K562 (cell line): ENCODE results near the gene TBC1D2. TPM values are rescaled to one million over a fixed set of nuclear protein-coding genes. Genes with fewer than 3 reads are reported as not detected.

Experiments
- ATAC-seq: fragments of 200-7000 bp; cut with Tn5 transposase; 3 replicates; pipeline ENCODE4 v1.9.1; 2020; ENCODE audit warnings: moderate library complexity
- BruUV-seq: library from RNA; stranded (reverse); fragments of 400-500 nt; replicated peaks from 2 replicates; lab custom pipeline; 2021; lab: Mats Ljungman, UMichigan
- CTCF ChIA-PET: fragments of 300-600 bp; formaldehyde crosslinking; extraction: SDS; loops from one replicate; lab custom pipeline; 2021; ENCODE audit warnings: low intra/inter-chr PET ratio; lab: Yijun Ruan, JAX
- POLR2A ChIA-PET: fragments of 300-600, 350-650 bp; sonication (Branson Sonifier 250); formaldehyde crosslinking; extraction: SDS; loops from one replicate; lab custom pipeline; 2021; ENCODE audit warnings: antibody characterized with exemption, inconsistent platforms; lab: Yijun Ruan, JAX
- DNase-seq, 4 experiments: peaks; one replicate each; pipeline versions ENCODE4 v3.0.0 to v3.0.0-alpha.2; 2011 to 2018; ENCODE audit warnings: low spot score in 3 of 4, mixed read lengths in 3 of 4; ENCODE audit errors: extremely low read depth in 1 of 4
- FAIRE-seq: peaks from 2 replicates; lab custom pipeline; 2011; peaks lifted over from hg19 to GRCh38; lab: Jason Lieb, UNC
- H2AFZ ChIP-seq: 2 replicates; pipeline ENCODE4 v1.6.0; 2011; ENCODE audit warnings: low read depth, low read length, control low read depth, inconsistent platforms
- H3K27ac ChIP-seq: fragments of 200-600 bp; 3 replicates; pipeline ENCODE4 v1.8.0; 2011; ENCODE audit warnings: low read depth, mild to moderate bottlenecking, control low read depth, inconsistent platforms, low read length, moderate library complexity, mixed read lengths; ENCODE audit errors: extremely low read depth
- H3K27me3 ChIP-seq, 2 experiments: fragments of 300-600 bp in 1 of 2; 2 replicates in 1 of 2; 3 replicates in 1 of 2; pipeline versions ENCODE4 v1.6.0 to v1.8.0; 2011; ENCODE audit warnings: inconsistent platforms in 2 of 2, low read length in 2 of 2, mild to moderate bottlenecking in 1 of 2, mixed read lengths in 1 of 2, moderate library complexity in 1 of 2; ENCODE audit not compliant: control insufficient read depth in 2 of 2, insufficient read depth in 2 of 2
- H3K36me3 ChIP-seq: fragments of 300-600 bp; 3 replicates; pipeline ENCODE4 v1.8.0; 2011; ENCODE audit warnings: mild to moderate bottlenecking, low read length, inconsistent platforms; ENCODE audit not compliant: control insufficient read depth, insufficient read depth
- H3K4me1 ChIP-seq, 2 experiments: fragments of 200-600 bp in 1 of 2; replicated peaks in 1 of 2; 2 replicates in 1 of 2; 3 replicates in 1 of 2; pipeline versions ENCODE4 v1.5.1 to v1.8.0; 2011; ENCODE audit warnings: inconsistent platforms in 2 of 2, low read length in 2 of 2, mild to moderate bottlenecking in 1 of 2, mixed read lengths in 1 of 2, moderate library complexity in 1 of 2; ENCODE audit not compliant: control insufficient read depth in 2 of 2, insufficient read depth in 2 of 2
- H3K4me2 ChIP-seq: 2 replicates; pipeline ENCODE4 v1.6.1; 2011; ENCODE audit warnings: low read length, control low read depth, inconsistent platforms, mixed read lengths; ENCODE audit not compliant: insufficient read depth
- H3K4me3 ChIP-seq: fragments of 200-600 bp; sonication (generic), shearing (Covaris generic); 2 replicates; pipeline ENCODE4 v1.5.1; 2016; ENCODE audit warnings: control low read depth, inconsistent platforms
- H3K79me2 ChIP-seq: fragments of 200-600 bp; 3 replicates; pipeline ENCODE4 v1.8.0; 2011; ENCODE audit warnings: low read length, inconsistent platforms; ENCODE audit not compliant: control insufficient read depth, insufficient read depth
- H3K9ac ChIP-seq, 2 experiments: 2 replicates each; pipeline versions ENCODE4 v1.6.0 to v1.6.1; 2011; ENCODE audit warnings: low read depth in 2 of 2, low read length in 2 of 2, control low read depth in 1 of 2, inconsistent platforms in 1 of 2, mild to moderate bottlenecking in 1 of 2, mixed read lengths in 1 of 2; ENCODE audit not compliant: insufficient read depth in 1 of 2
- H3K9me1 ChIP-seq: one replicate; pipeline ENCODE4 v1.6.0; 2011; ENCODE audit warnings: inconsistent platforms, mild to moderate bottlenecking, low read length, moderate library complexity; ENCODE audit not compliant: control insufficient read depth, insufficient read depth
- H3K9me3 ChIP-seq: replicated peaks from 2 replicates; pipeline ENCODE4 v1.5.1; 2011; ENCODE audit warnings: low read depth, low read length, inconsistent platforms; ENCODE audit not compliant: control insufficient read depth, insufficient read depth
- H4K20me1 ChIP-seq: replicated peaks from 2 replicates; pipeline ENCODE4 v1.6.1; 2011; ENCODE audit warnings: low read length, inconsistent platforms, mixed read lengths; ENCODE audit not compliant: control insufficient read depth, insufficient read depth
- BCOR ChIP-seq: fragments of 450-650 bp; IDR thresholded peaks from 2 replicates; pipeline ENCODE4 v1.6.1; 2016
- CHD4 ChIP-seq: fragments of 200-600 bp; sonication (generic); IDR thresholded peaks from 3 replicates; pipeline ENCODE4 v1.6.1; 2012; ENCODE audit warnings: low read depth, mild to moderate bottlenecking, mixed read lengths, low read length, inconsistent platforms; ENCODE audit not compliant: insufficient read depth, insufficient replicate concordance, poor library complexity, severe bottlenecking
- GATA2 ChIP-seq: sonication (generic); formaldehyde crosslinking; IDR thresholded peaks from 2 replicates; pipeline ENCODE4 v1.4.0; 2020; ENCODE audit warnings: mild to moderate bottlenecking, missing genetic modification reagents
- KAT8 ChIP-seq: fragments of 450-650 bp; IDR thresholded peaks from 2 replicates; pipeline ENCODE4 v1.6.1; 2016; ENCODE audit warnings: low read depth, mild to moderate bottlenecking
- NFATC3 ChIP-seq: fragments of 450-650 bp; IDR thresholded peaks from 2 replicates; pipeline ENCODE4 v1.6.1; 2017; ENCODE audit warnings: mild to moderate bottlenecking
- PHF20 ChIP-seq: fragments of 450-650 bp; IDR thresholded peaks from 2 replicates; pipeline ENCODE4 v1.6.1; 2018; ENCODE audit not compliant: partially characterized antibody
- POLR2AphosphoS2 ChIP-seq: IDR thresholded peaks from 2 replicates; pipeline ENCODE4 v1.6.1; 2012; ENCODE audit warnings: low read length, improper control_type of control experiment
- RCOR1 ChIP-seq, 2 experiments: IDR thresholded peaks; 2 replicates each; pipeline ENCODE4 v1.6.1; 2012; ENCODE audit warnings: low read depth in 2 of 2, low read length in 2 of 2, borderline replicate concordance in 1 of 2, improper control_type of control experiment in 1 of 2
- SIX5 ChIP-seq, 2 experiments: IDR thresholded peaks; 2 replicates each; pipeline ENCODE4 v1.6.1; 2011; ENCODE audit warnings: low read length in 2 of 2, borderline replicate concordance in 1 of 2, low read depth in 1 of 2, mild to moderate bottlenecking in 1 of 2, moderate library complexity in 1 of 2; ENCODE audit not compliant: insufficient read depth in 1 of 2
- TFAM ChIP-seq: fragments of 250-450 bp; sonication (Bioruptor Pico); conservative IDR thresholded peaks from 2 replicates; pipeline ENCODE4 v1.5.0; 2021; ENCODE audit warnings: mild to moderate bottlenecking, moderate library complexity
- ZC3H8 ChIP-seq: fragments of 450-650 bp; IDR thresholded peaks from 2 replicates; pipeline ENCODE4 v1.6.1; 2017
- ZNF384 ChIP-seq: IDR thresholded peaks from 2 replicates; pipeline ENCODE4 v1.6.1; 2012; ENCODE audit warnings: low read depth, low read length, improper control_type of control experiment
- ZNF41 ChIP-seq: fragments of 250-450 bp; sonication (Bioruptor Pico); conservative IDR thresholded peaks from 2 replicates; pipeline ENCODE4 v1.4.0; 2020; ENCODE audit warnings: mild to moderate bottlenecking
- WGBS: fragments of 100-300 bp; shearing (Covaris generic); methylation state at CpG from one replicate; pipeline ENCODE4 v1.1.6; 2016; ENCODE audit warnings: low coverage, mixed read lengths; ENCODE audit not compliant: insufficient coverage; ENCODE audit errors: missing lambda C conversion rate; 5-methylcytosine and 5-hydroxymethylcytosine counted together
- in situ Hi-C: fragments of 300-500 bp; cut with MboI; formaldehyde crosslinking; loops from 4 replicates; pipeline ENCODE4 v1.15.0; 2018; ENCODE audit warnings: inconsistent platforms, mixed read lengths
- intact Hi-C: fragments of 100-400 bp; cut with micrococcal nuclease; formaldehyde crosslinking; loops from 2 replicates; pipeline ENCODE4 v1.14.2; 2022
- polyA plus RNA-seq, 8 experiments: library from polyadenylated mRNA; depleted of rRNA in 4 of 8; stranded (reverse) in 5 of 8; unstranded in 3 of 8; fragments of >200 nt; fragmentation: Nextera tagmentation in 2 of 8; fragmentation: Illumina TruSeq in 1 of 8; extraction: Ambion mirVana in 2 of 8; extraction: Trizol in 1 of 8; gene quantifications; 2 replicates each; pipeline versions ENCODE4 v1.2.1 to v1.2.3, GENCODE V29; 2011 to 2014; ENCODE audit warnings: inconsistent platforms in 1 of 8, missing spikeins in 1 of 8
- total RNA-seq, 7 experiments: library from RNA; depleted of rRNA in 6 of 7; stranded (reverse); fragments of >200 nt in 6 of 7; fragmentation: Illumina TruSeq in 2 of 7; extraction: Trizol in 2 of 7; gene quantifications; 2 replicates each; pipeline versions ENCODE4 v1.2.1 to v1.2.3, GENCODE V29; 2011 to 2021; ENCODE audit warnings: low replicate concordance in 1 of 7
- TF ChIP-seq, protein P1 (sequence below): fragments of 200-800 bp; sonication (Bioruptor generic); IDR thresholded peaks from 2 replicates; pipeline ENCODE4 v1.6.1; 2017; ENCODE audit warnings: missing genetic modification characterization, missing compliant biosample characterization
- TF ChIP-seq, protein P2 (sequence below): fragments of 250-450 bp; sonication (Bioruptor Pico); IDR thresholded peaks from 2 replicates; pipeline ENCODE4 v1.4.0; 2020; ENCODE audit warnings: borderline replicate concordance
- TF ChIP-seq, protein P3 (sequence below), 2 experiments: fragments of 450-650 bp; conservative IDR thresholded peaks; 2 replicates each; pipeline ENCODE4 v1.6.1; 2017; ENCODE audit warnings: mild to moderate bottlenecking in 2 of 2, moderate library complexity in 2 of 2

Gene TBC1D2
- total and polyA plus RNA-seq, 9 of the 15 experiments (the other 6 are each of a cell fraction or from before 2014, with no cell fraction given): 0.10 to 7.0 (median 2.5) TPM

DNA sequence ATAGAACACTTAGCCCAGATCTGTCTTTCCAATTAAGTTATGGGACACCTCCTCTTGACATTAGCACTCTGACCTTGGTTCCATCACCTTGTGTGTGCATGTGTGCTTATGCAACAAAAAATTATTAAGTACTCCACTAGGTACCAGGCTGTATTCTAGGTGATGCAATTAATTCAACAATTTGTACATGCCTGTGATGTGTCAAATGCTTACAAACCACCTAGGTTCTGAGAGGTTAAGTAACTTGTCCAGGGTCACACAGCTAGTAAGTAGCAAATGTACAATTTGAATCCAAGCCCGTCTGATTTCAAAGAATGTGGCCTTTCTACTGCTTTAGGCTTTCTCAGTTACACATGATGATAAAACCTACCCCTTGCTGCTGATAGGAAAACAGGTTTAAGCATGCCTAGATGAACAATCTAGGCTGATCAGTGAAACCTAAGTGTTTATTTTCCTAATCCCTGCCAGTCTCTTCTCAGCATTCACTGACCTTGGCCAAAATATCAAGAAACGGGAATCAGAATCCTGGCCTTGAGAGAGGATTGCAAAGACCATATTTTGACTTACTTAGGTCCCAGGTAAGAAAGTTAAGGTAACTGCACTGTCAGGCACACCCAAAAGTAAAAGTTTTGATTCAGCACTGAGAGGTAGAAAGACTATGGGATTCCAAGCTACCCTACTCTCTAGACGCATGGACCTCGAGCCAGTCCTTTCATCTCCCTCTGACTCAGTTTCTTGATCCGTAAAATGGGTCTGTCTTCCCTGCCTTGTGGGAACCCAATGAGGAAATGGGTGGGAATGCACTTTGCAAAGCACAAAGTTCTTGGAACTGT lies 1.0 kb downstream of the TBC1D2 start:
- WGBS: 20% methylated on average over 5 of the region's 5 CpGs
- Histone ChIP-seq H3K4me2 (peak overlapping the region; percentile 91), H3K9me1 (no peaks in the 10 kb centered on the region), H3K27me3 (no peaks in the 10 kb centered on the region), H3K9ac (peak overlapping the region; percentile 78 to 99; a peak in 3 of 4 replicates), H3K36me3 (peaks cover 12% of the 10 kb centered on the region; the same call in 2 of the 3 replicates), H3K79me2 (peaks cover 24% of the 10 kb centered on the region), H3K27ac (no peak overlapping the region), H3K4me3 (peak overlapping the region; percentile 73), H3K4me1 (peaks cover 28 to 42% of the 10 kb centered on the region in 2 experiments), H4K20me1 (no peaks in the 10 kb centered on the region), H3K9me3 (no peaks in the 10 kb centered on the region), H2AFZ (peak overlapping the region; percentile 96)
- ChIA-PET POLR2A (interaction anchor here (0.6 to 2.8 kb wide), 7 partner anchors 13 to 821 kb away, joined by 3 to 21 read pairs (median 5); no protein-coding TSS in a partner anchor), CTCF (interaction anchor here (1.0 kb wide), 1 partner anchor 10 kb away, joined by 3 read pairs; no protein-coding TSS in a partner anchor)
- ATAC-seq: no peak
- FAIRE-seq: no peak
- intact Hi-C loops: loop anchor here (1.0 to 5.0 kb wide), 2 partner anchors 29 to 272 kb away; partner anchors contain the start of gene ANP32B
- in situ Hi-C loops: loop anchor here (25.0 kb wide), 1 partner anchor 342 kb away; the partner anchor contains the start of gene TRMO
- no peak for DNase-seq
- no TSS peak for BruUV-seq
- TF ChIP-seq NFATC3 (no peak), POLR2AphosphoS2 (no peak), CHD4 (peak; percentile 65), ZNF384 (no peak), GATA2 (CRISPR knock-in tag) (no peak), SIX5 (IDR thresholded peaks at IDR 0.05; ENCODE audit: borderline replicate concordance in 1 of 2, insufficient read depth in 1 of 2, low read depth in 1 of 2, low read length in 2 of 2) (no peak), RCOR1 (IDR thresholded peaks at IDR 0.05; ENCODE audit: borderline replicate concordance in 1 of 2, low read depth in 2 of 2, low read length in 2 of 2) (peak; percentile 62 to 77; a peak in 3 of 4 replicates), ZNF41 (CRISPR knock-in tag) (no peak), PHF20 (no peak), BCOR (peak; percentile 99), TFAM (no peak), ZC3H8 (no peak), KAT8 (no peak)
- TF ChIP-seq, protein P1, sequence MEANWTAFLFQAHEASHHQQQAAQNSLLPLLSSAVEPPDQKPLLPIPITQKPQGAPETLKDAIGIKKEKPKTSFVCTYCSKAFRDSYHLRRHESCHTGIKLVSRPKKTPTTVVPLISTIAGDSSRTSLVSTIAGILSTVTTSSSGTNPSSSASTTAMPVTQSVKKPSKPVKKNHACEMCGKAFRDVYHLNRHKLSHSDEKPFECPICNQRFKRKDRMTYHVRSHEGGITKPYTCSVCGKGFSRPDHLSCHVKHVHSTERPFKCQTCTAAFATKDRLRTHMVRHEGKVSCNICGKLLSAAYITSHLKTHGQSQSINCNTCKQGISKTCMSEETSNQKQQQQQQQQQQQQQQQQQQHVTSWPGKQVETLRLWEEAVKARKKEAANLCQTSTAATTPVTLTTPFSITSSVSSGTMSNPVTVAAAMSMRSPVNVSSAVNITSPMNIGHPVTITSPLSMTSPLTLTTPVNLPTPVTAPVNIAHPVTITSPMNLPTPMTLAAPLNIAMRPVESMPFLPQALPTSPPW: no peak
- TF ChIP-seq, protein P2, sequence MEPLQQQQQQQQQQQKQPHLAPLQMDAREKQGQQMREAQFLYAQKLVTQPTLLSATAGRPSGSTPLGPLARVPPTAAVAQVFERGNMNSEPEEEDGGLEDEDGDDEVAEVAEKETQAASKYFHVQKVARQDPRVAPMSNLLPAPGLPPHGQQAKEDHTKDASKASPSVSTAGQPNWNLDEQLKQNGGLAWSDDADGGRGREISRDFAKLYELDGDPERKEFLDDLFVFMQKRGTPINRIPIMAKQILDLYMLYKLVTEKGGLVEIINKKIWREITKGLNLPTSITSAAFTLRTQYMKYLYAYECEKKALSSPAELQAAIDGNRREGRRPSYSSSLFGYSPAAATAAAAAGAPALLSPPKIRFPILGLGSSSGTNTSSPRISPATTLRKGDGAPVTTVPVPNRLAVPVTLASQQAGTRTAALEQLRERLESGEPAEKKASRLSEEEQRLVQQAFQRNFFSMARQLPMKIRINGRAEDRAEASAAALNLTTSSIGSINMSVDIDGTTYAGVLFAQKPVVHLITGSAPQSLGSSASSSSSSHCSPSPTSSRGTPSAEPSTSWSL (CRISPR knock-in tag): no peak
- TF ChIP-seq, protein P3, sequence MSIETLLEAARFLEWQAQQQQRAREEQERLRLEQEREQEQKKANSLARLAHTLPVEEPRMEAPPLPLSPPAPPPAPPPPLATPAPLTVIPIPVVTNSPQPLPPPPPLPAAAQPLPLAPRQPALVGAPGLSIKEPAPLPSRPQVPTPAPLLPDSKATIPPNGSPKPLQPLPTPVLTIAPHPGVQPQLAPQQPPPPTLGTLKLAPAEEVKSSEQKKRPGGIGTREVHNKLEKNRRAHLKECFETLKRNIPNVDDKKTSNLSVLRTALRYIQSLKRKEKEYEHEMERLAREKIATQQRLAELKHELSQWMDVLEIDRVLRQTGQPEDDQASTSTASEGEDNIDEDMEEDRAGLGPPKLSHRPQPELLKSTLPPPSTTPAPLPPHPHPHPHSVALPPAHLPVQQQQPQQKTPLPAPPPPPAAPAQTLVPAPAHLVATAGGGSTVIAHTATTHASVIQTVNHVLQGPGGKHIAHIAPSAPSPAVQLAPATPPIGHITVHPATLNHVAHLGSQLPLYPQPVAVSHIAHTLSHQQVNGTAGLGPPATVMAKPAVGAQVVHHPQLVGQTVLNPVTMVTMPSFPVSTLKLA (conservative IDR thresholded peaks at IDR 0.05): no peak
